Measurements from ENCODE around the gene SEC63.

SEC63 gene

GRCh38 chr6:107819217-107819616, 138.8 kb downstream of the SEC63 start:
- no peak for DNase-seq (ENCODE audit: low spot score)

- no peak for DNase-seq (ENCODE audit: low spot score)
These were observed 139.7 kb downstream of the SEC63 start for GRCh38 chr6:107818272-107818671.

- DNase-seq (ENCODE audit: low spot score): no peak
These were observed 140.2 kb downstream of the SEC63 start for GRCh38 chr6:107817784-107818183.
